Measurements from ENCODE around the gene RXRA. TPM values are rescaled to one million over a fixed set of nuclear protein-coding genes. Genes with fewer than 3 reads are reported as not detected.

Gene RXRA
- total RNA-seq, 1 experiment from 2014 or later = 14.1 TPM

DNA sequence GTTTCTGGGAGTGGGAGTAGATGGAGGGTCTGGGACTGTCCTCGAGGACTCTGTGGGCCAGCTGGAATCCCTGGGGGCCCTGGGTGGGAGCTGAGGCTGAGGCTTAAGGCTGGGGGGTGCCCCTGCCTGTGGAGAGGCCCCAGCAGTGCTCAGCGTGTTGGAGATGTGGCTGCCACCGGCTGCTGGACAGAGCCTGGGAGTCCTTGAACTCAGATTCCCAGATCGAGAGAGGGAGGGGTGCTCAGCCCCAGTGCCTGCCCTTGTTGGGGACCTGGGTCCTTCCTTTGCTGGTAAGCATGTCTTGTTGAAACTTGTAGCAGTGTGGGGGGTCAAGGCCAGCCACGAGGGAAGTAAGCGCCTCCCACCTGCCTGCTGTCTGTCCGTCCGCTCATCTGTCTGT is 10.7 kb downstream of the RXRA start:
- no peak for DNase-seq (ENCODE audit: low read depth)

DNA sequence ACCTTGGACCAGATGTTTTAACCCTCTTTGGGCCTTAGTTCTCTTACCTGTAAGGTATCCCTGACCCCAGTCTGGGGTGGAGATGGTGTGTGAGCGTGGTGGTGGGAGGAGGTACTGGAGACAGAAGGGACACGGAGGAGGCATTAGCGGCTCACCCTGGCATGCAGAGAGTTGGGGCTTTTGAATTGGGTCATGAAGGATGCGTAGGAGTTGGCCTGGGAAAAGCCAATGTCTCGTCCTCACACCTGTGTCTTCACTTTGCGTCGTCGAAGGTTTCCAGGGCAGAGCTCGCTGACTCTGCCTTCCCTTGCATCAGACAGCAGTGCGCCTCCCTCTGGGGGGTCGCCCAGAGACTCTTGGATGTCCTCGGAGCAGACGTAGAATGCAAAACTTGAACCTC is 11.2 kb downstream of the RXRA start:
- DNase-seq (ENCODE audit: low read depth) = no peak

DNA sequence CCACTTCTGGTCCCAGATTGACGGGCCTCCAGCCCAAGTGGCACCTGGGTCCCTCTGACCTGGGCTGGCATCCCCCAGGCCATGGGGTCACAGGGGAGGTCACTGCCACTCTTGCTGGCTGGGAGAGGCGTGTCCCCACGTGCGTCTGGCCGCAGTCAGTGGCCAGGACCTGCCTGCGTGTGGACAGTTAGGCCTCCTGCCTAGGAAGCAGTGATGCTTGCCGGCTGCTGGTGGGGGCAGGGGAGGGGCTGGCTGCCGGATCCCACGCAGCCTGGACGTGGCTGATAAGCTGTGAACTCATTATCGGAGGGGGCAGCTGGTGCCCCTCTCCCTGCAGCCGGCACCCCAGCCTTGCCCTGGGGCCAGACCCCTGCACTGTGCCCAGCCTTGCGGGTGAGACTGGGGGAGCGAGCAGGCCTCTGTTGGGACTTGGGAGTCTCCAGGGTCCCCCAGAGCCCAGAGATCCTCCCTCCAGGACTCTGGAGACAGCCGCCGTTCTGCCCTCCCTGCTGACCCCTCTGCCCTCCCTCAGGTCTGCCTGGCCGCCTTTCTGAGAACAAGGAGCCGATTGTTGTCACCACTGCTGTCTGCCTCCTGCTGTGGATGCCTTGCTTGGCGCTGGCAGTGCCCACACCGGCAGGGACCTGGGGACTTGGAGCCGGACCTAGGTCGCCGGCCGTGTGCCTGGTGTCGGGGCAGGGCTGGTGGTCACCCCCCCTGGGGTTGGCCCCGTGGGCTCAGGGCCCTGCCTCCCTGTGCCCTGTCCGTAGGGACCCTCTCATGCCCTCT is 12.3 kb downstream of the RXRA start:
- no peak for DNase-seq (ENCODE audit: low read depth)

DNA sequence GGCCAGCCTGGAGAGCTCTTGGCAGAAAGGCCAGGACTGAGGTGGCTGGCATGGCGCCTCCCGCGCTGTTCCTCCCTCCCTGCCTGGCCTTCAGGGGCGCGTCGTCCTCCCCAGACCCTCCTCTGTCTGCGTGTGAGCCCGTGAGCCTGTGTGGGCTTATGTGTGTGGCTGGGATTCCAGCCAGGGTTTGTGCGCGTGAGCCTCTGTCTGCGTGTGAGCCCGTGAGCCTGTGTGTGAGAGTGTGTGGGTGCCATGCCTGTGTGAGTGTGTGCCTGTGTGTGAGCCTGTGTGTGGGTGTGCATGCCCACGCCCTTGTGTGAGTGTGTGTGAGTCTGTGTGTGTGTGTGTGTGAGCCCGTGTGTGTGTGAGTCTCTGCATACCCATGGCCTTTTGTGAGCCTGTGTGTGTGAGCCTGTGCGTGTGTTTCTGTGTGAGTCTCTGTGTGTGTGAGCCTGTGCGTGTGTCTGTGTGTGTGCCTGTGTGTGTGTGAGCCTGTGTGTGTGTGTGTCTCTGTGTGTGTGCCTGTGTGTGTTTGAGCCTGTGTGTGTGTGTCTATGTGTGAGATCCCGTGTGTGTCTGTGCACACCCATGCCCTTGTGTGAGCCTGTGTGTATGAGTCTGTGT is 13.0 kb downstream of the RXRA start:
- no peak for DNase-seq (ENCODE audit: low read depth)

DNA sequence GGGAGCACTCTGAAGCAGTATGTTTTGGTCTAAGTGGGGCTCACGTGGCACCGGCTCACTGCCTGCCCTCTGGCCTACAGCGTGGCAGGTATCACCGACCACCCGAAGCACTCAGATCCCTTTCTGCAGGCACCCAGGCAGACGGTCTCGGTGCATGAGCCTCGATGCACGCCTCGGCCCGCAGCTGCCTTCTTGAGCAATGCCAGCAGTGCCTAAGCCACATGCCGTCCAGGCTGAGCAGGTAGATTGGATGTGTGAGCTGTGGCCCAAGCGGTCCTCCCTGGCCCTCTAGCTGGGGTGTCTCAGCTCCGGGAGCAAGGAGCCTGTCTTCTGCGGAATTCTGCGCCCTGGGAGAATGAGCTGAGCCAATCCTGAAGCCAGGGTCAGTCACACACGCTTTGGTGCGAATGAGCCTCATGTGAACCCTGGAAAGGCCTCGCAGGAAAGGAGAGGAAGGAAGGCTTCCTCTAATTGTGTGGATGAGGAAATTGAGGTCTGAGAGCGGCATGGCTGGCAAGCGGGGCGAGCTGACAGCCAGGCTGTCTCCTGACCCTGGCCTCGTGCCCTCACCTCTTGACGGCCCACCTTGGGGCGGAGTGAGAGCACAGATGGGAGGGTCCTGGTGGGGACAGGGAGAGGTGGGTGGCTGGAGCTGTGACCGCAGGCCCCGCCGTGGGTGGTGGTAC is 14.4 kb downstream of the RXRA start:
- DNase-seq (ENCODE audit: low read depth) = no peak

DNA sequence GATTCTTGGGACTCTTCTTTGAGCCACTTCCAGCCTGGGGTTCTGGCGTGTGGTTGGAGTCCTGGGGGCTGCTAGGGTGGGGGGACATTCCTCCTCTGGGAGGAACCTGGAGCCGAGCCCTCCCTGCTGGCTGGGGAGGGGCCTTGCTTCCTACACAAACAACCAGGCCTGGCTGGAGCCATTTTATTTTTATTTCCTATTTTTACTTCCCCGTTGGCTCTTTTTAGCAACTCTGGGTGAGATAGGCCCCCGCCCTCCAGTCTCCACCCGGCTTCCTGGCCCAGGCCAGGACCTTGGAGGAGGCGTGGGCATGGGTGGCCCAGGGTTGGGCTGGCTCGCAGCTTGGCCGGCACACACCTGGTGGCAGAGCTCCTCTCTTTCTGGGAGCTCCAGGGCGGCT is 15.1 kb downstream of the RXRA start:
- DNase-seq (ENCODE audit: low read depth) = no peak

DNA sequence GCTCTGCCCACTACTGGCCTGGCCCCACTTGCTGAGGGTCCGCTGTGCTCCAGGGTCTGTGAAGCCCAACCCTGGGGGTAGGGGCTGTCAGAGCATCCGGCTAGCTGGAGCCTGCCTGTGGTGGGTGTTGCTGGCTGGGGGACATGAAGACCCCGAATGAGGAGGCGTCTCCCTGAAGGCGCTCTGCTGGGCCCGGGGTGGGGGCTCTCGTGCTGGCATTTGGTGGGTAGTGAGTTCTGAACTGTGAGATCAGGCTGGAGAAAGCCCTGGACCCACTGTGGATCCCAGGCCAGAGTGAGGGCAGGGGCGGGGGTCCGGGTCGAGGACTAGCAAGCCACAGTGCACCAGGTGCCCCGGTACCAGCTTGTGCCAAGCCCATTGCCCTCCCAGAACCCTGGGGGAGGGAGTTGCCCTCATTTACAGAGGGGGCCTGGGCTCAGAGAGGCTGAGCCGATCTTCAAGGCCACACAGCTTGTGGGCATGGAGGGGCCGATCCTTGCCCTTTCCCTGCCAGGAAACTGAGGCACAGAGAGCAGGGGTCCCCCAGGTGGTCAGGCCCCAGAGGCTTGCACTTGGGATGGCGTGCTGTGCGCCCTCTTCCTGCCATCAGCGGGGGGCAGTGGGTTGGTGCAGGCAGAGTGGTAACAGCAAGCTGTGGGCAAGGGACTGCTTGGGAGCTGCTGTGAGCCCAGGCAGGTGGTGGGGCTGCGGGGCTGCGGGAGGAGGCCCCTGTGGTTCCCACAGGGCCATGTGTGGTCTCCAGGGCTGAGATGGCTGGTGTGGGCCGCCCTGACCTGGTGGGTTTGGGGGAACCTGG is 15.9 kb downstream of the RXRA start:
- no peak for DNase-seq (ENCODE audit: low read depth)

DNA sequence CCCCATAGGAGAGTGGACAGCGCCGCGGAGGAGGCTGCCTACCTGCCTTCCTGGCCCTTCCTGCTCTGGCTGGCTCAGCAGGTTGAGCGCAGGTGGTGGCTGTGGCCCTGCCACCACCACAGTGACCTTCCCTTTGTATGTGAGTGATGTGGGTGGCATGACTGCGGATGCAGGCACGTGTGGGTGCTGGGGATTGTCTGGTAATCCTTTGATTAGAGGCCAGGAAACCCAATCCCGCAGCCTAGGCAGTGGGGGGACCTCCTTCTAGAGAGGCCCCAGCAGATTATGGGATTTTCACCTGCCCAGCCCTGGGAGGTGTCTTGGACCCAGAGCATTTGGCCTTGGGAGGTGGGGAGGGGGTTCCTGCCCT is 16.5 kb downstream of the RXRA start:
- no peak for DNase-seq (ENCODE audit: low read depth)

DNA sequence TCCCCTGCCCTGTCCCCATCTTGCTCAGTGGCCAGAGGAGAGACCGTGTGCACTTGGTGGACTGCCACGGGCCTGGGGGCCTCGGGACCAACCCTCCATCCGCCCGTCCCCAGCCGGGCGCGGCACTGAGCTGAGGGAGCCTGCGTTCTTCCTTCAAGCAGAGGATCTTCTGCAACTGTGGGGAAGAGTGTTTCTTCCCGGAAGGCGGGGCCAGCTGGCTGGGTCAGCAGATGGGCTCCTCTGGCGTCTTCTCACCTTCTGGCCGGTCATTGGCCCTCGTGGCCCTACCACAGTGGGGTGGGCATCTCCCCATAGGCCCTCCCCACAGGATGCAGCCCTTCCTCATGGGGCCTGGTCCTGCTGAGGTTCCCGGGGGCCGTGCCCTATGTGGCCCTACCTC is 17.4 kb downstream of the RXRA start:
- no peak for DNase-seq (ENCODE audit: low read depth)

DNA sequence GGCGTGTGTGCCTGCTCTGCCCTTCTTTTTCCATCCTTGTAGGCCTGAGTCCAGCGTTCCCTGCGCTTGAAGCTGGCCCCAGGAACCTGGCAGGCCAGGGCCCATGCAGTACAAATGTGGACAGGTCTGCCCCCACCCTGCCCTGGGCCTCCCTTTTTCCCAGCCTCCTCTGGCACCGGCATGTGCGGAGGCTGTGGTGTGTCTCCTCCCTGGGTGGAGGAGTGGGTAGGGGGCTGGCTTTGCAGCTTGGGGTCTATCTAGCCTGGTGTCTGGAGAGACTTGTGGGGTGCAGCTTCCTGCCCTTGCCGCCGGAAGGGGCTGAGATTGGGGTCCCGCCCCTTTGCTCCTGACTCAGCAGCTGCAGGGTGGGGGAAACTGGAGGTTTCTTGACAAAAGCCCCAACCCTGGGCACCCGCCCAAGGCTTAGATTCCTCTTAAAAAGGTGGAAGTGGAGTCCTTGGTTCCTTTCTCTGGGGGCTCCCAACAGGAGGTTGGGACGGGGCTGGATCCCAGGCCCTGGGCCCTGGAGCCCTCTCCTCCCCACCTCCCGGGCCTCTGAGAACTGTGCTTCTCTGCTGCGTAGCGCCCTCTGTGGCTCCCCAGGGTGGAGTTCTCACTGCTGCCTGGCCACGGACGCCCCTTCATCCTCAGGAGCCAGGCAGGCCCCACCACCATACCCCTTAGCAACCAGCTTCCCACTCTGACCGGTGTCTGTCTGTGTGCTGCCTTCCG is 18.0 kb downstream of the RXRA start:
- peak; percentile 49 for DNase-seq (ENCODE audit: low read depth)

DNA sequence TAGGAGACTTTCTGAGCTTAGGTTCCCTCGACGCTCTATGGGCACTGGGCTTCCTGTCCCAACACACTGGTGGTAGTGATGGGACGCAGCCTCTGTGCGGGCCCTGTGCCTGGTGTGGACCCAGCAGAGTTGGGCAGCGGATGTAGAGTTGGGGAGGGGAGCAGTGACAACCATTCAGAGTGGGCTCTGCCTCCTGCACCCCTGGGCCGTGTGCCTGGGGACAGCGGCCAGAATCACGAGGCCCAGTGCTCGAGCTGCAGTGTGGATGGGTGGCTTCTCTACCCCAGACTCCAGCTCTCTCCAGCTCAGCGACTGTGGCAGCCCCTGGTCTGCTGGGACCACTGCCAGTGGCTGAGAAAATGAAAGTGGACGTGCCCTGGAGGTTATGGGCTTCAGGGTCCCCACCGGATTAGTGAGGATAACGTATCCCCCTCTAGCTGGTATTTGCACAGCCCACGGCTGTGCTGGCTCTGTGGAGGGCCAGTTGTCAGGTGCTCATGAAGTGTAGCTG is 18.6 kb downstream of the RXRA start:
- DNase-seq (ENCODE audit: low read depth) = no peak

DNA sequence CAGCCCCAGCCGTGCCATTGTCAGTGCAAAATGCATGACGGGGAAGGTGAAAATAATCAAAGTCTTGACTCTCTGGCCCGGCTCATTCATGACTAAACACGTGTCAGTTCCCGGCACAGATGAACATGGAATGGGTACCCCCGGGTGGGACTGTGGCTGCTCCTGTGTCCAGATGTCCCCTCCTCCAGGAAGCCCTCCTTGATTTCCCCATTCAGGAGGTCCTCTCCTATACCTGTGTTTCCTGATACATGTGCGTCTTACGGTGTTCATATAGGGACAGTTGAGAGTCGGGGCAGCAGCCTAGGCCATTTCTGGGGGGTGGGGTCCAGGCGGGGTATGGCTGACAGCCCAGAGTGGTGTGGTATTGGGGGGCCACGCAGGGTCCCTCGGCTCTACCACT is 19.5 kb downstream of the RXRA start:
- no peak for DNase-seq (ENCODE audit: low read depth)

DNA sequence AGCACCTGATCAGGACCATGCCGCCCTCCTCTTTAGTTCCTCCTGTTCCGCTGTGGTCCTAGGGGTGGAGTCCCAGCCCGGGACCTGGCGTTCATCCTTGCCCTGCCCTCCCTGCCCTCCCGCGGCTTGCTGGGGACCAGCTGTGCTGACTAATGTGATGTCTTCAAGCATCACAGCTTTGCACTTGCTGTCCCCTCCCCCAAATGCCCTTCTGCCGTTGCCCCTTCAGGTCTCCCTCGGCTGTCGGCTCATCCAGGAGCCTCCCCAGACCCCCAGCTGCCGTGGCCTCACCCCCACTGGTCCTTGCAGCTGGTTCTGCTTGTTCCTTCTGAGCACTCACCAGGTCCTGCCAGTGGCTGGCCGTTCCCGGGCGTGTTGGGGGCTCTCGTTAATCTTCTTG is 19.9 kb downstream of the RXRA start:
- DNase-seq (ENCODE audit: low read depth) = peak; percentile 66

DNA sequence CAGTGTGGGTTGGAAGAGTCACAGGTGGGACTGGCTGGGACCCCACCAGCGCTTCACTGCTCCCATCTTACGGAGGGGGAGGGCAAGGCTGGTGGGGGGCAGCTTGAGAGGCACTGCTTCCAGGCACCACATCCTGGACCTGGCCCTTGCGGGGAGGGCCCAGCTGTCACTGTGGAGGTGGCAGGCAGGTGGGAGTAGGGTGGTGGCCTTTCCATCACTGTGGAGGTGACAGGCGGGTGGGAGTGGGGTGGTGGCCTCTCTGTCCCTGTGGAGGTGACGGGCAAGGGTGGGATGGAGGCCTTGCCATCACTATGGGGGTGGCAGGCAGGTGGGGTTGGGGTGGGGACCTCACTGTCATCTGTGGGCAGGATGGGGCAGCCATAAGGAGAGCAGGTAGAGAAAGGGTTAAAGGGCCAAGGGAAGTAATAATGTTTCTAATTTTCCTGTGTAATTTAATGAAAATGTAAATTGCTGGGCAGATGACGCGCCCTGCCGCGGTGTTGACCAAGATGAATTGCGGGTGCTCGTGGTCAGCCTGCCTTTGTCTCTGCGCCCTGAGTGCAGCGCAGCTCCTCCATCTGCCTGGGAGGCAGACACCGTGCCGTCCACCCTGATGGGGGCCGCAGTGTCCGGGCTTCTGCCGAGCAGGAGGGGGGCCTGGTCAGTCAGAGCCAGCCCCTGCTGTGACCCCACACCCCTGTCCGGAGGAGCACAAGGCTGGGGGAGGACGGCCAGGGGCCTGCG is 20.8 kb downstream of the RXRA start:
- no peak for DNase-seq (ENCODE audit: low read depth)

DNA sequence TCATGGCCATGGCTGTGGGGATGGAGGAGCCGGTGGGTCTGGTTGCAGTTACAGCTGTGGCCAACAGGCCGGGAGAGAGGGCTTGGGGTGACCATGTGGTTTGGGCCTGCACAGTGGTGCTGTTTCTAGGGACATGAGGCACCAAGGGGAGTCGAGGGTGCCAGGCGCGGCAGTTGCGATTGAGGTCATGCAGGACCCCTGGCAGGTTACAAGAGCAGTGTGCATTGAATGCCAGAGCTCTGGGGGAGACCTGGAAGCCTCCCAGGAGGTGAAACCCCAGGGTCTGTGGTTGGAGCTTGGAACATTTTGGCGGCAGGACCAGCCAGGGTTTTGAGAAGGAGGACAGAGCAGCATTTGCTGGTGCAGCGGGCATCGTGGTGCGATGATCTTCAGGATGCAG is 21.7 kb downstream of the RXRA start:
- DNase-seq (ENCODE audit: low read depth) = no peak

DNA sequence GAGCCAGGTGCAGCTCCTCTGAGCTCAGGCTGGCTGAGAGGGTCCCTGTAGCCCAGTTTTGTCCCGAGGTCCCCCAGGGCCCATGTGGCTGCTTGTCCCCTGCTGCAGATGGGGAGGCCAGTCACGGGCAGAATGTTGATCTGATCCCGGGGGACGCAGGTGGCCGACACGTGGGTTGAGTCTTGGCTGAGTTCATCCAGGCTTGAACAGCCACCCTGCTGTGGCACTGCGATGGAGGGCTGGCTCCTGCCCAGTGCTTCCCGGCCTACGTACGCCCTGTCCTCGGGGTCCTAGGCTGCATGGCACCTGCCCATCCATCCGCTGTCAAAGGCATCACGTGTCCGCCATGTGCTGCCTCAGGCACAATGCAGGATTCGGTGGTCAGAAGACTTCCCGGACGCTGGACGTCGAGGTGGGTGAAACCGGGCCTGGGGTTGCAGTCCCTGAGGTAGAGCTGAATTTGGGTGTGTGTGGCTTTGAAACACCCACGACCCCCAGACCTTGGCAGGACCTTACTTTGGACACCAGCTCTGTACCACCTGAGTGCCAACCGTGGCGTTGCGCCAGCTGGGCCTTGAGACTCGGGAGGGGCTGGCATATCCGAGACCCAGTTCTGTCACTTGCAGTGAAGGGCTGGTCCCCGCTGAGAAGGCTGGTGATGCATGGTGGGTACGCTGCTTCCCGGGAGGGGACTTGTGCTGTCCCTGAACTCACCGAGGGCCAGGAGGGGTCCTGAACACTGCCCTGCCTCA is 22.3 kb downstream of the RXRA start:
- DNase-seq (ENCODE audit: low read depth) = no peak

DNA sequence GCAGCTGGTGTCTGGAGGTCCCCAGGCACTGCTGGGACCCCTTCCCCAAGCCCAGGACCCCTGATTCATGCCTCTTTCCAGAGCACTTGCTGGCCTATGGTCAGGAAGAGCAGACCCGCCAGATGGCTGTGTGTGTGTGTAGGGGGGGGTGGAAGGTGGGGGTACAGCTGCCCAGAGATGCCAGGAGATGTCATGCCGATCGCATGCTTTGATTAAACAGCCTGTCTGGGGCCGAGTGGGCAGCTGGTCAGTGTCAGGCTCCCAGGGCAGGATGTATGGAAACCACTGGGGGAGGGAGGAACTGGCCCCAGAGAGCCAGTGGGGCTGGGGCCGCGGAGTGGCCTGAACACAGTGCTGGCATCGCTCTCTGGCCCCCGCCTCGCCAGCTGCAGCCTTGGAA is 23.7 kb downstream of the RXRA start:
- no peak for DNase-seq (ENCODE audit: low read depth)

DNA sequence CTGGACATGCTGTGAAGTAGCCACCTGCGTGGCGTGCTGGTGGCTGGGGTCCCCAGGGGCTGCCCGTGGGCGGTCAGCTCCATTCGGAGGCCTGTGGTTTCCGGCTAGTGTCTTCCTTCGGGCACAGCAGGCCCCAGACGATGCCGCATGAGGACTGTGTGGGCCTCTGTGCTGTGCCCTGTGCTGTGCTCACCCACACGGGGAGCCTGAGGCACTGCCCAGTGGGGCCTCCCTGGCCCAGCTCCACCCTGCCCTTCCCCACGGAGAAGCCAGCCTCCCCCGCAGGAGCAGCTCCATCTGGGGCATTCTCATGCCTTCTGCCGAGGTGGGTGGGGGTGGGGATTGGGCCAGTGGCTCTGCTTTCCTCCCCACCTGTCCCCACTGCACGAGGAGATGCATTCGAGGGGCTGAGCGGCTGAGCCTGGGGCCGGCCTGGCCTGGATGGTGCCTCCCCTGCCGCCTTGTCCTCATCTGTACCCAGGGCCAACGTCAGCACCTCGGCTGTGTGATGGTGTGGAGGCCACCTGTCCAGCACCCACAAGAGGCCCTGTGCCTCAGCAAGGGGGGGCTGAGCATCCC is 24.2 kb downstream of the RXRA start:
- no peak for DNase-seq (ENCODE audit: low read depth)

DNA sequence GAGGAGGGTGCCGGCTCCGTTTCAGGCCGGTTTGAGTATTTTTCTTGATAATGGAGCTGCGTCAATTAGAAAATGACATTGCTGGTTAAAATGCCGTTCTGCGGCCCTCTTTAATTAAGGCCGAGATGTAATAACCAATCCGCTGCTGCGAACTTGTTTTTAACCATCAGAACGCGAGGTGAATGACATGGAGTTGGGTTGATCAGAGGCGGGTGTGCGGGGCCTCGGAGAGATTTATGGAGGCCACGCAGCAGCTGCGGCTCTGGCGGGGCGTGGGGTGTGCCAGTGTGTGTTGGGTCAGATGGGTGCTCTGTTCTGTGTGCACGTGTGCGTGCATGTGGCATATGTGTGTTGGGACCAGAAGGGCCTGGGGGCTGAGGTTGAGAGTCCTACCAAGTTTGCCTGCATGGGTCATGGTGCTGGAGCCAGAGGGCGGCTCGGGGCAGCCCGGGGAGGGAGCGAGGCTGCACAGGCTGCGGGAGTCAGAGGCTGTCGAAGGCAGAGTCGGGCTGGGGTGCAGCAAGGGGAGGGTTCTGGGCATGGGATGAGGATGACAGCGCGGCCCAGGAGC is 25.4 kb downstream of the RXRA start:
- DNase-seq (ENCODE audit: low read depth) = no peak

Data from Daoy (cell line).